ENCODE data around the gene C16orf96. TPM values are rescaled to one million over a fixed set of nuclear protein-coding genes. Genes with fewer than 3 reads are reported as not detected.

The C16orf96 gene
- total and polyA plus RNA-seq, 8 donors: 0.17 to 0.45 (median 0.33) TPM

DNA sequence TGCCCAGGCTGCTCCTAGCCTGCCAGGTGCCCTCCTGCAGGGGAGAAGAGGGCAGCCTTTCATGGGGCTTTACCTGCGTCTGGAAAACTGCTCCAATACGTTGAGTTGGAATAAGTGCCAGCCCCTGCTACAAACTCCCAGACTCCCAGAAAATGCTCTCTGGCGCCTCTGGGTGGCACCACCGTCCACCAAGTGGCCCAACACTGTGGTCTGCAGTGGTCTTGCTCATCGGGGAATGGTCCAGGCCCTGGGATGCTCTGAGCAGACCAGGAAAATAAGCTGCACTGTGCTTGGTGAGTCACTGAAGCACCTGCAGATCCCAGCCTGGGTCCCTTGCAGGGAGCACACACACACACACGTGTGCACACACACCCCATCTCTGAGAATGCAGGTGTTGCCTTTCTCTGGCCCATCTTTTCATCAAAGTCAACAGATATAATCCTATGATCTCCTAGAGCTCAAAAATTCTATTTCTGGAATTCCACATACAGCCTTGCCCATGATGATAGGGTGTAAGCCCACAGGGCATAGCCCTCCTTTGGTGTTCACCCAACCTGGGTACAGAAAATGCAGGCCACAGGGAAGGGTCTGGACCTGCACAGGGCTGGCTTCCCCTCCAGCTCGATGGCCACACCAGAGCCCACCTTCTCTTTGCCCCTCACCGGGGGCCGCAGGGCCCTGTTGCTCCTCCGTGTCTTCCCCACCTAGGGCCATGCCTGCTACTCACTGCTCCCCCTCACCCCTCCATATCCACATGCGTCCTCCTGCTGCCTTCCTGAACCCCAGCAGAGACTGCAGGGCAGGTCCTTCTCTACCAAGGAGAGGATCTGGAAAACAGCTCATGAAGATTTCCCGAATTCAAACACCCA, 38.1 kb upstream of the C16orf96 start:
- H3K9me3 ChIP-seq: no peaks in the 10 kb centered on the region
- DNase-seq (peak in 1 of 4 donors; percentile 63), ATAC-seq (peak; percentile 34)
- H3K27ac ChIP-seq: no peak overlapping the region
- TF ChIP-seq, protein P1, sequence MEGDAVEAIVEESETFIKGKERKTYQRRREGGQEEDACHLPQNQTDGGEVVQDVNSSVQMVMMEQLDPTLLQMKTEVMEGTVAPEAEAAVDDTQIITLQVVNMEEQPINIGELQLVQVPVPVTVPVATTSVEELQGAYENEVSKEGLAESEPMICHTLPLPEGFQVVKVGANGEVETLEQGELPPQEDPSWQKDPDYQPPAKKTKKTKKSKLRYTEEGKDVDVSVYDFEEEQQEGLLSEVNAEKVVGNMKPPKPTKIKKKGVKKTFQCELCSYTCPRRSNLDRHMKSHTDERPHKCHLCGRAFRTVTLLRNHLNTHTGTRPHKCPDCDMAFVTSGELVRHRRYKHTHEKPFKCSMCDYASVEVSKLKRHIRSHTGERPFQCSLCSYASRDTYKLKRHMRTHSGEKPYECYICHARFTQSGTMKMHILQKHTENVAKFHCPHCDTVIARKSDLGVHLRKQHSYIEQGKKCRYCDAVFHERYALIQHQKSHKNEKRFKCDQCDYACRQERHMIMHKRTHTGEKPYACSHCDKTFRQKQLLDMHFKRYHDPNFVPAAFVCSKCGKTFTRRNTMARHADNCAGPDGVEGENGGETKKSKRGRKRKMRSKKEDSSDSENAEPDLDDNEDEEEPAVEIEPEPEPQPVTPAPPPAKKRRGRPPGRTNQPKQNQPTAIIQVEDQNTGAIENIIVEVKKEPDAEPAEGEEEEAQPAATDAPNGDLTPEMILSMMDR (IDR thresholded peaks at IDR 0.05): peak in 1 of 2 donors; percentile 35
- peaks cover 0 to 10% of the 10 kb centered on the region in 2 donors for H3K36me3 ChIP-seq
- no peak overlapping the region for H3K4me3 ChIP-seq
- intact Hi-C loops (cut with DNase I): loop anchor here in 1 of 2 donors (10.0 kb wide), 1 partner anchor 67 kb away; no protein-coding TSS in a partner anchor
- H3K27me3 ChIP-seq: no peaks in the 10 kb centered on the region
- H3K4me1 ChIP-seq: peaks cover 22 to 47% of the 10 kb centered on the region in 2 donors

DNA sequence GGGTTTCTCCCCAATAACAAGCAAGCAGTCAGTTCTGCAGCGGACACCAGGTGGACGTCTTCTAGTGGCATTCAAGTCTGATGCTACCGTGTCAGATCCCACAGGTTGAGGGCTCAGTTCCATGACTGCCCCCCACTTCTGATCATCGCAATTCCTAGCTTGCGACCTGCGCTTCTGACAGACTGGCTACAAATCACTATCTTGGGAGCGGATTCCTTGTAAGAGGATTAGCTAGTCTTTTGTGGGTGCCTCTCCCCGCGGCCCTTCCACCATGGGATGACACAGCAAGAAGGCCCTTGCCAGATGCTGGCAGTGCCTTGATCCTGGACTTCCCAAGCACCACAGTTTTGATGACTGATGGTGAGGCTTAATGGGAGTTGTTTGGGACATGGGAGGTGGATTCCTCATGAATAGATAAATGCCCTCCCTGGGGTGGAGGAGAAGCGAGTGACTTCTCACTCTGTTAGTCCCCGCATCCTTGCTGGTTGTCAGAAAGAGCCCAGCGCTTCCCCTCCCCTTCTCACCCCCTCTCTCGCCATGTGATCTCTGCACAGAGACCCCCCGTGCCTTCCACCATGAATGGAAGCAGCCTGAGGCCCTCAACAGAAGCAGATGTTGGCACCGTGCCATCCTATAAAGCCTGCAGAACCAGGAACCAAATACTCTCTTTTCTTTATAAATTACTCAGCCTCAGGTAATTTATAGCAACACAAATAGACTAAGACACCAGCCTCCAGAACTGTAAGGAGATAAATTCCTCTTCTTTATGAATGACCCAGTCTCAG, 36.7 kb upstream of the C16orf96 start:
- Histone ChIP-seq H3K27ac (no peak overlapping the region), H3K4me1 (peaks cover 9 to 38% of the 10 kb centered on the region in 2 donors), H3K9me3 (no peaks in the 10 kb centered on the region), H3K36me3 (peaks cover 0 to 3% of the 10 kb centered on the region in 2 donors), H3K4me3 (no peak overlapping the region), H3K27me3 (no peaks in the 10 kb centered on the region)
- TF ChIP-seq, protein P1 (IDR thresholded peaks at IDR 0.05): no peak
- DNase-seq (no peak), ATAC-seq (no peak)
- intact Hi-C loops (cut with DNase I): loop anchor here in 1 of 2 donors (10.0 kb wide), 1 partner anchor 65 kb away; no protein-coding TSS in a partner anchor

DNA sequence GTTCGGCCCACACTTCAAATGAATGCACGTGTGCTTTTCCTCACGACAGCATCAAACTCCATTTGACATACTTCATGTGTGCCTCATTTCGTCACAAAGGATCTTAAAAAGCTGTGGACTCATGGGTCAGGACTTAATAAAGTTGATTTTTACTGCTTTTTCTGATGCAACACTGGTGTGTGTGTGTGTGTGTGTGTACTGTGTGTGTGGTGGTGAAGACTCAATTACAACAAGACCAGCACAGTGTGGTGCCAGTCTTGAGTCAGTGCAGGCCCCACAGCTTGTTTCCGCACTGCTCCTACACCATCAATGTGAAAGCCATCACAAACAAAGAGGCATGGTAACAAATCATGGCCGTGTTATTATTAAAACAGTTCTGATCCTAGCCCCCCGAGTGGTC, 35.2 kb upstream of the C16orf96 start:
- Histone ChIP-seq H3K27me3 (no peaks in the 10 kb centered on the region), H3K27ac (no peak overlapping the region), H3K4me1 (peaks cover 0 to 23% of the 10 kb centered on the region in 2 donors), H3K36me3 (peaks cover 0 to 3% of the 10 kb centered on the region in 2 donors), H3K4me3 (no peak overlapping the region), H3K9me3 (no peaks in the 10 kb centered on the region)
- intact Hi-C loops (cut with DNase I): no loop called here
- DNase-seq: no peak
- TF ChIP-seq, protein P1 (IDR thresholded peaks at IDR 0.05): no peak
- ATAC-seq: no peak

DNA sequence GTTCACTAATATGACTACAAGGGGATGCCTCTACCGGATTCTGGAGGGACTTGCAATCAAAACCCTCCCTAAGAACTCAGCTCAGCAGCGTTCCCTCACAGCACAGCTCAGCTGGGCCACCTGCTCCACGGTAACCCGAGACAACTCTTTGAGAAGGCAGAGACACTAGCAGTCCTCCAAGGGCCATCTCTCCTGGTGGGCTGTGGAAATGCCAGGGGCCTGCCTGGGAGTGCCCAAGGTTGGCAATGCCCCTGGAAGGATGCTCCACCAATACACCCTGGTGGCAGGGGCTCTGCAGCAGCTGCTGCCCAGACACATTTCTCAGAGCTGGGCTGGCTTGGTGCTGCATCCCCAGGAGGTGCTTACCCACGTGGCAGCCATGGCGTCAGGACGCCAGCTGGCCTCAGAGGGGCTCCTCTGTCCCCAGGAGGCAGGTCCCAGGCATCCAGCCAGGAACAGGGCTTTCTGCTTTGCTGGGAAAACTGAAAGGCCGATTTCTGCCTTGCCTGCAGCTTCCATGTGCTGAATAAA, 34.0 kb upstream of the C16orf96 start:
- peaks cover 0 to 13% of the 10 kb centered on the region in 2 donors for H3K4me1 ChIP-seq
- intact Hi-C loops (cut with DNase I): no loop called here
- DNase-seq (peak in 2 of 4 donors; percentile 31 to 71), ATAC-seq (no peak)
- TF ChIP-seq, protein P1 (IDR thresholded peaks at IDR 0.05): no peak
- no peak overlapping the region for H3K4me3 ChIP-seq
- no peaks in the 10 kb centered on the region for H3K27me3 ChIP-seq
- no peaks in the 10 kb centered on the region for H3K9me3 ChIP-seq
- H3K36me3 ChIP-seq: peaks cover 0 to 3% of the 10 kb centered on the region in 2 donors
- no peak overlapping the region for H3K27ac ChIP-seq

All from left lung (tissue), 10 donors.